T-helper 17 cell (primary cell): ENCODE results near the gene EPB41L2. TPM values are rescaled to one million over a fixed set of nuclear protein-coding genes. Genes with fewer than 3 reads are reported as not detected.
"Not testable (repeated sequence)": the region's sequence is repeated elsewhere in the genome, so short reads cannot be mapped to it uniquely, and the experiment has no call there.

ENCODE experiments used
- ATAC-seq: fragments of 150-1000 bp; cut with Tn5 transposase; 2 replicates; pipeline ENCODE4 v1.10.0; 2021; ENCODE audit warnings: mild to moderate bottlenecking, moderate library complexity
- DNase-seq, 3 donors: peaks; one replicate each; pipeline versions ENCODE4 v3.0.0 to v3.0.0-alpha.2; 2020 to 2021
- H3K9me3 ChIP-seq: one replicate; pipeline ENCODE4 v1.7.0; 2013; ENCODE audit warnings: low read length, mild to moderate bottlenecking; ENCODE audit not compliant: control insufficient read depth, poor library complexity, severe bottlenecking
- H3K27ac Mint-ChIP-seq: one replicate; pipeline ENCODE4 v1.8.0; 2022; ENCODE audit warnings: mild to moderate bottlenecking, moderate library complexity, mixed read lengths
- H3K27me3 Mint-ChIP-seq: one replicate; pipeline ENCODE4 v1.8.0; 2022; ENCODE audit warnings: mixed read lengths
- H3K36me3 Mint-ChIP-seq: one replicate; pipeline ENCODE4 v1.8.0; 2022; ENCODE audit warnings: low read depth, mixed read lengths
- H3K4me1 Mint-ChIP-seq: one replicate; pipeline ENCODE4 v1.8.0; 2022; ENCODE audit warnings: mild to moderate bottlenecking, mixed read lengths
- H3K4me3 Mint-ChIP-seq: one replicate; pipeline ENCODE4 v1.8.0; 2022; ENCODE audit warnings: mild to moderate bottlenecking, moderate library complexity, mixed read lengths
- total RNA-seq, 4 donors: library from RNA in 2 of 4; stranded (reverse) in 2 of 4; gene quantifications; one replicate each; pipeline ENCODE4 v1.2.3 and lab custom pipeline; 2022 to 2026

EPB41L2 gene
- total RNA-seq, 2 donors from 2014 or later, result 14.0 to 20.5 TPM

GRCh38 chr6:131002661-131002980, 60.4 kb downstream of the EPB41L2 start:
- H3K9me3 ChIP-seq, result peaks cover 4% of the 10 kb centered on the region
- Mint-ChIP-seq H3K4me1 (peaks cover 10% of the 10 kb centered on the region), H3K27ac (no peak overlapping the region), H3K4me3 (no peak overlapping the region), H3K36me3 (peaks cover 3% of the 10 kb centered on the region), H3K27me3 (no peaks in the 10 kb centered on the region)
- DNase-seq (no peak), ATAC-seq (no peak)

- Mint-ChIP-seq H3K27ac (no peak overlapping the region), H3K4me1 (peaks cover 13% of the 10 kb centered on the region), H3K27me3 (no peaks in the 10 kb centered on the region), H3K4me3 (no peak overlapping the region), H3K36me3 (no peaks in the 10 kb centered on the region)
- peaks cover 3% of the 10 kb centered on the region for H3K9me3 ChIP-seq
- ATAC-seq (no peak), DNase-seq (no peak)
Observed at GRCh38 chr6:131001945-131002660, 60.9 kb downstream of the EPB41L2 start.

- H3K4me3 Mint-ChIP-seq, result no peak overlapping the region
- ATAC-seq (no peak), DNase-seq (no peak)
- peaks cover 13% of the 10 kb centered on the region for H3K4me1 Mint-ChIP-seq
- H3K27me3 Mint-ChIP-seq, result no peaks in the 10 kb centered on the region
- no peaks in the 10 kb centered on the region for H3K36me3 Mint-ChIP-seq
- no peaks in the 10 kb centered on the region for H3K9me3 ChIP-seq
- H3K27ac Mint-ChIP-seq, result no peak overlapping the region
Observed at GRCh38 chr6:131001111-131001736, 61.8 kb downstream of the EPB41L2 start.

- H3K4me1 Mint-ChIP-seq, result peaks cover 13% of the 10 kb centered on the region
- no peak overlapping the region for H3K27ac Mint-ChIP-seq
- DNase-seq, result no peak
- no peaks in the 10 kb centered on the region for H3K27me3 Mint-ChIP-seq
- no peak for ATAC-seq
- H3K9me3 ChIP-seq, result no peaks in the 10 kb centered on the region
- peaks cover 2% of the 10 kb centered on the region for H3K36me3 Mint-ChIP-seq
- H3K4me3 Mint-ChIP-seq, result no peak overlapping the region
Observed at GRCh38 chr6:131000544-131000943, 62.5 kb downstream of the EPB41L2 start.

GRCh38 chr6:130997061-130997753, 65.8 kb downstream of the EPB41L2 start:
- Mint-ChIP-seq H3K36me3 (peaks cover 2% of the 10 kb centered on the region), H3K27ac (no peak overlapping the region), H3K4me3 (no peak overlapping the region), H3K4me1 (peaks cover 9% of the 10 kb centered on the region), H3K27me3 (no peaks in the 10 kb centered on the region)
- no peaks in the 10 kb centered on the region for H3K9me3 ChIP-seq
- DNase-seq, result no peak
- ATAC-seq, result no peak

GRCh38 chr6:130996635-130997034, 66.4 kb downstream of the EPB41L2 start:
- peaks cover 2% of the 10 kb centered on the region for H3K36me3 Mint-ChIP-seq
- no peak overlapping the region for H3K4me3 Mint-ChIP-seq
- H3K27me3 Mint-ChIP-seq, result no peaks in the 10 kb centered on the region
- ATAC-seq, result no peak
- H3K4me1 Mint-ChIP-seq, result peaks cover 8% of the 10 kb centered on the region
- no peak overlapping the region for H3K27ac Mint-ChIP-seq
- no peaks in the 10 kb centered on the region for H3K9me3 ChIP-seq
- DNase-seq, result no peak

GRCh38 chr6:130995783-130996447, 67.1 kb downstream of the EPB41L2 start:
- Mint-ChIP-seq H3K4me3 (no peak overlapping the region), H3K27me3 (no peaks in the 10 kb centered on the region), H3K27ac (no peak overlapping the region), H3K36me3 (peaks cover 2% of the 10 kb centered on the region), H3K4me1 (peaks cover 6% of the 10 kb centered on the region)
- H3K9me3 ChIP-seq, result no peaks in the 10 kb centered on the region
- no peak for ATAC-seq
- DNase-seq, result no peak

GRCh38 chr6:130994319-130995097, 68.5 kb downstream of the EPB41L2 start:
- H3K4me3 Mint-ChIP-seq, result no peak overlapping the region
- no peak for DNase-seq
- peaks cover 2% of the 10 kb centered on the region for H3K36me3 Mint-ChIP-seq
- no peaks in the 10 kb centered on the region for H3K9me3 ChIP-seq
- H3K4me1 Mint-ChIP-seq, result peaks cover 6% of the 10 kb centered on the region
- no peak for ATAC-seq
- no peak overlapping the region for H3K27ac Mint-ChIP-seq
- no peaks in the 10 kb centered on the region for H3K27me3 Mint-ChIP-seq

GRCh38 chr6:130993292-130993765, 69.7 kb downstream of the EPB41L2 start:
- H3K27me3 Mint-ChIP-seq, result no peaks in the 10 kb centered on the region
- H3K4me1 Mint-ChIP-seq, result peaks cover 3% of the 10 kb centered on the region
- H3K36me3 Mint-ChIP-seq, result peaks cover 2% of the 10 kb centered on the region
- no peak overlapping the region for H3K27ac Mint-ChIP-seq
- no peak overlapping the region for H3K4me3 Mint-ChIP-seq
- H3K9me3 ChIP-seq, result no peaks in the 10 kb centered on the region
- DNase-seq (no peak), ATAC-seq (no peak)

- no peak overlapping the region for H3K4me3 Mint-ChIP-seq
- no peaks in the 10 kb centered on the region for H3K9me3 ChIP-seq
- ATAC-seq, result no peak
Observed at GRCh38 chr6:130991422-130992137, 71.5 kb downstream of the EPB41L2 start.

GRCh38 chr6:130987539-130987938, 75.5 kb downstream of the EPB41L2 start:
- DNase-seq, H3K36me3 Mint-ChIP-seq, ATAC-seq, H3K27ac Mint-ChIP-seq, H3K27me3 Mint-ChIP-seq, H3K4me3 Mint-ChIP-seq, H3K4me1 Mint-ChIP-seq, H3K9me3 ChIP-seq: not testable (repeated sequence)

More at GRCh38 chr6:130991422-130992137, 71.5 kb downstream of the EPB41L2 start:
- Mint-ChIP-seq H3K27ac (no peak overlapping the region), H3K4me1 (no peaks in the 10 kb centered on the region), H3K27me3 (no peaks in the 10 kb centered on the region), H3K36me3 (peaks cover 2% of the 10 kb centered on the region)
- DNase-seq, result no peak

GRCh38 chr6:130985115-130985514, 77.9 kb downstream of the EPB41L2 start:
- Mint-ChIP-seq H3K27ac (no peak overlapping the region), H3K4me3 (no peak overlapping the region), H3K4me1 (peaks cover 5% of the 10 kb centered on the region), H3K36me3 (no peaks in the 10 kb centered on the region), H3K27me3 (no peaks in the 10 kb centered on the region)
- DNase-seq, result no peak
- H3K9me3 ChIP-seq, result no peaks in the 10 kb centered on the region
- no peak for ATAC-seq
